AG10803 (cell line): ENCODE measurements around the gene CCDC138.

Experiments used
- DNase-seq: peaks from one replicate; pipeline ENCODE4 v3.0.0; 2010; ENCODE audit warnings: low read depth
- H3K4me3 ChIP-seq: 2 replicates; pipeline ENCODE4 v1.5.1; 2011; ENCODE audit warnings: mild to moderate bottlenecking, low read length, control low read depth
- CTCF ChIP-seq: conservative IDR thresholded peaks from 2 replicates; pipeline ENCODE4 v1.5.1; 2011; ENCODE audit warnings: mild to moderate bottlenecking, low read length, control low read depth, inconsistent platforms

CCDC138 gene

GRCh38 chr2:108869542-108869941, 83.0 kb downstream of the CCDC138 start:
- no peak for DNase-seq
- TF ChIP-seq CTCF, result no peak
- no peak overlapping the region for H3K4me3 ChIP-seq

- no peak overlapping the region for H3K4me3 ChIP-seq
- no peak for TF ChIP-seq CTCF
- DNase-seq, result no peak
These were observed 83.6 kb downstream of the CCDC138 start for GRCh38 chr2:108870069-108870644.

DNA sequence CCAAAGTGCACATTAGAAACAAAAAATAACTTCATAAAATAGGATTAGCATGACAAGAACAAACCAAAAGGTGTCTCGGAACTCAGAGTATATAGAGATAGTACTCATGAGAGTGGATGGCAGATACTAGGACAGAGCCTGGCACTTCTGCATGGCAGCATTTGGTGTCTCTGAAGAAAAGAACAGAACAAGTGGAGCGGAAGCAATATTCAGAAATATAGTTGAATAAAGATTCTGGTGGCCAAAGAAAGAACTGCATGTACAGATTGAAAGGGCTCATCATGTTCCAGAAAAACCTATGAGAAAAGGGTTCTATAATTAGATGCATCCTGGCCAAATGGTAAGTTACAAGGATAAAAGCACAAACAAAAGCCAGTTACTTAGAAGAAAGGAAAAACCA, 90.9 kb downstream of the CCDC138 start:
- no peak for TF ChIP-seq CTCF
- DNase-seq, result no peak
- no peak overlapping the region for H3K4me3 ChIP-seq

DNA sequence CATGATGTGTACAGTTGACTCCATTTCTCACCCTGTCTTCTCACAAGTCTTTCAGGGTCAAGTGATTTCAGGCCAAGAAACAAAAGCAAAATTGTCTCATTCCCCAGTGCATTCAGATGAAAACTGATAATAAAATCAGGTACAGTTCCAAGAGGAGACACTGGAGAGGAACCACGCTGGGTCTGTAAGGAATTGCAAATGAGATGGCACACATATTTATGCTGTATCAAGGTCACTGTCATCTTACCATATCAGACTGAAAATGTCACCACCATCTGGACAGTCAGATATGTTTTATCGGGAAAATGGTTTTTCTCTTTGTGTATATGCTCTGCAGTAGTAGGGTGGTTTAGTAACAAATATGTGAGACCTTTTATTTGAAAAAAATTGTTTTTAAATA, 91.7 kb downstream of the CCDC138 start:
- no peak overlapping the region for H3K4me3 ChIP-seq
- DNase-seq, result no peak
- no peak for TF ChIP-seq CTCF

DNA sequence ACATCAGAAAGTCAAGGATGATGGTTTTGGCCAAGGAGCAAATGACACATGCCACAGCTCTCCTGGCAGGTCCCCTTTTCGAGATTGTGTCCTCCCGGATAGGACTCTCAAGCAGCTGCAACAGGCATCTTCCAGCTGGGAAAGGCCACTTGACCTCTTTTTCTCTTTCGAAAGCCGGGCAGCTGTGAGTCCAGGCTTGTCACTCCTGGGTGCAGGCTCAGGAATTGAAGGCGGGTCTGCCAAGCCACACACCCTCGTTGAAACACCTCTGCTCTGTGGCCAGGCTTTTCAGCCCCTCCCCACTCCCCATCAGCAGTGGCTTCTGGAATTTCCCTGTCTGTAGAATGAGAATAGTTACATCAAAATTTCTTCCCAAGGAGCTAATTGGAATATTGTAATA, 98.0 kb downstream of the CCDC138 start:
- TF ChIP-seq CTCF, result no peak
- no peak overlapping the region for H3K4me3 ChIP-seq
- DNase-seq, result no peak

GRCh38 chr2:108889907-108890306, 103.3 kb downstream of the CCDC138 start:
- no peak for DNase-seq
- TF ChIP-seq CTCF, result no peak
- no peak overlapping the region for H3K4me3 ChIP-seq

DNA sequence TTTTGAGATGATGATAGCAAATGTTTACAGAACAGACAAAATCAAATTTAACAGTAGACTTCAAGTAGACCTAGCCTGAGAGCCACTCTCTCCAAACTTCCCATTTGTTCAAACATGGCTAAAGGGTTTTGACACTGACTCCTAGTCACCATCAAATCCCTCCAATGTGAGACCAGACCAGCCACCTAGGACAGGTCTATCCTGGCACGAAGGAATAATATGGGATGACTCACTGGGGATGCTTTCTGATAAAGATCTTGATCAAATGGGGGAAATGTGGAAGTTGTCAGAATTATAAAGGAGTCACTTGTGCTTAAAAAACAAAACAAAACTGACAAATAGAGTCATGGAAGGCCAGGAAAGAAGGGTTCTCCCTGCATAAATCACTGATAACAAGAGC, 106.7 kb downstream of the CCDC138 start:
- DNase-seq, result no peak
- no peak for TF ChIP-seq CTCF
- H3K4me3 ChIP-seq, result no peak overlapping the region
